Neuronal stem cell (in vitro differentiated cells): ENCODE measurements around the gene SLFN13.
A peak's percentile ranks its signal among the peaks of the same experiment; 100 is the strongest.
"Not testable (repeated sequence)": the region's sequence is repeated elsewhere in the genome, so short reads cannot be mapped to it uniquely, and the experiment has no call there.

Experiments used
- DNase-seq: peaks from one replicate; pipeline ENCODE4 v3.0.0-alpha.2; 2013; ENCODE audit warnings: low spot score
- H2AFZ ChIP-seq: one replicate; pipeline ENCODE4 v1.6.1; 2013; ENCODE audit warnings: mild to moderate bottlenecking, low read length, inconsistent platforms
- H2AK5ac ChIP-seq: 2 replicates; pipeline ENCODE4 v1.6.1; 2013; ENCODE audit warnings: low read depth, mild to moderate bottlenecking, inconsistent platforms, low read length, moderate library complexity, mixed read lengths
- H2BK120ac ChIP-seq: 2 replicates; pipeline ENCODE4 v1.6.1; 2013; ENCODE audit warnings: low read depth, mild to moderate bottlenecking, inconsistent platforms, low read length, moderate library complexity, mixed read lengths
- H2BK12ac ChIP-seq: one replicate; pipeline ENCODE4 v1.6.1; 2013; ENCODE audit warnings: low read length, inconsistent platforms
- H2BK15ac ChIP-seq: 2 replicates; pipeline ENCODE4 v1.6.1; 2013; ENCODE audit warnings: mild to moderate bottlenecking, low read length, inconsistent platforms, mixed read lengths
- H2BK5ac ChIP-seq: one replicate; pipeline ENCODE4 v1.6.1; 2013; ENCODE audit warnings: inconsistent platforms, mild to moderate bottlenecking, low read length, moderate library complexity
- H3K14ac ChIP-seq: one replicate; pipeline ENCODE4 v1.6.1; 2013; ENCODE audit warnings: low read length, inconsistent platforms
- H3K18ac ChIP-seq: 2 replicates; pipeline ENCODE4 v1.6.1; 2013; ENCODE audit warnings: low read length, inconsistent platforms
- H3K23ac ChIP-seq: 2 replicates; pipeline ENCODE4 v1.6.1; 2013; ENCODE audit warnings: low read depth, mild to moderate bottlenecking, mixed read lengths, low read length, inconsistent platforms; ENCODE audit not compliant: poor library complexity
- H3K27ac ChIP-seq: replicated peaks from 3 replicates; pipeline ENCODE4 v1.5.1; 2013; ENCODE audit warnings: low read length, inconsistent platforms
- H3K27me3 ChIP-seq, 3 experiments: 2 replicates each; pipeline ENCODE4 v1.6.1; 2013; ENCODE audit warnings: low read length in 3 of 3, mild to moderate bottlenecking in 2 of 3, inconsistent platforms in 1 of 3, low read depth in 1 of 3, mixed read lengths in 1 of 3, moderate library complexity in 1 of 3; ENCODE audit not compliant: control insufficient read depth in 3 of 3, insufficient read depth in 3 of 3
- H3K36me3 ChIP-seq, 2 donors: replicated peaks in 1 of 2; 2 replicates each; pipeline ENCODE4 v1.6.1; 2013; ENCODE audit warnings: low read length in 2 of 2; ENCODE audit not compliant: control insufficient read depth in 2 of 2, insufficient read depth in 2 of 2
- H3K4ac ChIP-seq: 2 replicates; pipeline ENCODE4 v1.6.1; 2013; ENCODE audit warnings: inconsistent platforms, mild to moderate bottlenecking, low read length, moderate library complexity
- H3K4me1 ChIP-seq, 2 donors: 1 replicate in 1 of 2; 2 replicates in 1 of 2; pipeline ENCODE4 v1.6.1; 2013; ENCODE audit warnings: low read length in 2 of 2, low read depth in 1 of 2; ENCODE audit not compliant: control insufficient read depth in 2 of 2, insufficient read depth in 1 of 2
- H3K4me2 ChIP-seq: one replicate; pipeline ENCODE4 v1.6.1; 2013; ENCODE audit warnings: mild to moderate bottlenecking, low read length, inconsistent platforms; ENCODE audit not compliant: insufficient read depth, poor library complexity, severe bottlenecking
- H3K4me3 ChIP-seq, 2 donors: 2 replicates each; pipeline ENCODE4 v1.5.1; 2013; ENCODE audit warnings: low read length in 2 of 2, mild to moderate bottlenecking in 2 of 2, inconsistent platforms in 1 of 2, moderate library complexity in 1 of 2
- H3K79me1 ChIP-seq: one replicate; pipeline ENCODE4 v1.6.1; 2013; ENCODE audit warnings: low read depth, mild to moderate bottlenecking, inconsistent platforms, low read length, moderate library complexity
- H3K9ac ChIP-seq: one replicate; pipeline ENCODE4 v1.6.1; 2013; ENCODE audit warnings: mild to moderate bottlenecking, low read depth, low read length, inconsistent platforms; ENCODE audit not compliant: poor library complexity
- H3K9me3 ChIP-seq, 2 donors: replicated peaks in 1 of 2; 2 replicates each; pipeline versions ENCODE3 to v1.6.1; 2013; ENCODE audit warnings: low read length in 2 of 2, mild to moderate bottlenecking in 2 of 2, inconsistent platforms in 1 of 2, low read depth in 1 of 2, mixed read lengths in 1 of 2, moderate library complexity in 1 of 2; ENCODE audit not compliant: control insufficient read depth in 2 of 2, insufficient read depth in 1 of 2
- H4K8ac ChIP-seq: one replicate; pipeline ENCODE4 v1.6.1; 2013; ENCODE audit warnings: low read depth, mild to moderate bottlenecking, inconsistent platforms, low read length, moderate library complexity
- H4K91ac ChIP-seq: one replicate; pipeline ENCODE4 v1.6.1; 2013; ENCODE audit warnings: low read length, low read depth, mild to moderate bottlenecking, inconsistent platforms; ENCODE audit not compliant: poor library complexity
- WGBS, 2 donors: extraction: QIAGEN DNeasy Blood & Tissue Kit; methylation state at CpG; one replicate each; pipeline ENCODE4 v1.1.7; 2013; ENCODE audit warnings: missing lambda C conversion rate in 2 of 2, mixed read lengths in 1 of 2; ENCODE audit not compliant: insufficient read length in 2 of 2, insufficient replicate concordance in 1 of 2; ENCODE audit errors: extremely low coverage in 2 of 2; 5-methylcytosine and 5-hydroxymethylcytosine counted together

Gene SLFN13

DNA sequence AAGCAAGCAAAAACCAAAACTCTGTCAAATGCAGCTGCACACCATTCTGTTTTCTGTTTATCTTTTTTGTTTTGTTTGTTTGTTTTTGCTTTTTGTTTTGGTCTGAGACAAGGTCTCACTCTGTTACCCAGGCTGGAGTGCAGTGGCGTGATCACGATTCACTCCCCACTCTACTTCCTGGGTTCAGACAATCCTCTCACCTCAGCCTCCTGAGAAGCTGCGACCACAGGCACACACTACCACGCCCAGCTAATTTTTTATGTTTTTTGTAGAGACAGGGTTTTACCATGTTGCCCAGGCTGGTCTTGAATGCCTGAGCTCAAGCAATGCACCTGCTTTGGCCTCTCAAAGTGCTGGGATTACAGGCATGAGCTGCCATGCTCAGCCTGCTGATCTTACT, 19.3 kb upstream of the SLFN13 start:
- no CpG with 5 or more reads among the region's 4 CpGs for WGBS, 2 donors

DNA sequence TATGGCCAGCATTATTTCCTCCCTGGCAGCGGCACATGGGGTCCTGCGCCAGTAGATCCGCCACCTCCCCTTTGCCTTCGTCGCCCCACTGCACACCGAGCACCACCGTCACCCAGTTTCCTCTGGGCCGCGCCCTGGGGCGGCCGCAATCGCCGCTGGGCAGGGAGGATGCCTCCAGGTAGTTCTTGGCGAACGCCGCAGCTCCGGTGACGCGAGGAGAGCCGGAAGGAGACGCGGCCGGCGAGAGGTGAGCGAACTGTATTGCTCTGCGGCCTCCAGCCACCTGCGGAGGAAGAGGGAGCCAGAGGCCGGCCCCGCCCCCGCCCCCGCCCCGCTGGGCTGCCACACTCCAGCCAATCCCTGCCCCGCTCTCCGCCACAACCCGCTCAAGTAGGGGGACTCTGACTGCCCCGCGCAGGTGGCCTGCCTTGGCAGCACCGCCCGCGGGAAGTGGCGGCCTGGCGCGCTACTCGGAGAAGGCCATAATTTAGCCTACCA, 11.8 kb upstream of the SLFN13 start:
- Histone ChIP-seq H3K27ac (no peak overlapping the region), H3K4ac (no peak overlapping the region), H2AFZ (peak overlapping the region; percentile 59), H3K4me3 (peak overlapping the region in 1 of 2 donors; percentile 69), H3K4me1 (peaks cover 0 to 3% of the 10 kb centered on the region in 2 donors), H2BK12ac (no peak overlapping the region), H4K8ac (no peak overlapping the region), H3K9me3 (no peaks in the 10 kb centered on the region), H3K79me1 (no peaks in the 10 kb centered on the region), H3K9ac (peak overlapping the region; percentile 60), H3K4me2 (peak overlapping the region; percentile 62), H2BK120ac (no peak overlapping the region), H2BK15ac (no peak overlapping the region), H2BK5ac (no peak overlapping the region), H2AK5ac (no peak overlapping the region), H3K14ac (peak overlapping the region; percentile 21), H3K27me3 (peaks cover 4 to 53% (median 21%) of the 10 kb centered on the region in 3 experiments), H4K91ac (no peak overlapping the region), H3K23ac (no peak overlapping the region), H3K36me3 (no peaks in the 10 kb centered on the region), H3K18ac (peak overlapping the region; percentile 87)
- no CpG with 5 or more reads among the region's 44 CpGs for WGBS, 2 donors
- DNase-seq: peak; percentile 50

More for the DNA sequence above, 19.3 kb upstream of the SLFN13 start:
- Histone ChIP-seq H3K4me2 (no peak overlapping the region), H2BK15ac (no peak overlapping the region), H2BK12ac (no peak overlapping the region), H3K4ac (no peak overlapping the region), H2AK5ac (no peak overlapping the region), H3K27me3 (peaks cover 0 to 24% (median 5%) of the 10 kb centered on the region in 3 experiments), H3K14ac (no peak overlapping the region), H3K9me3 (no peaks in the 10 kb centered on the region), H2BK5ac (no peak overlapping the region), H3K27ac (no peak overlapping the region), H2BK120ac (no peak overlapping the region), H4K91ac (no peak overlapping the region), H2AFZ (no peak overlapping the region), H4K8ac (no peak overlapping the region), H3K79me1 (no peaks in the 10 kb centered on the region), H3K18ac (no peak overlapping the region), H3K9ac (no peak overlapping the region), H3K23ac (no peak overlapping the region), H3K4me1 (no peaks in the 10 kb centered on the region), H3K36me3 (no peaks in the 10 kb centered on the region), H3K4me3 (no peak overlapping the region)
- no peak for DNase-seq

DNA sequence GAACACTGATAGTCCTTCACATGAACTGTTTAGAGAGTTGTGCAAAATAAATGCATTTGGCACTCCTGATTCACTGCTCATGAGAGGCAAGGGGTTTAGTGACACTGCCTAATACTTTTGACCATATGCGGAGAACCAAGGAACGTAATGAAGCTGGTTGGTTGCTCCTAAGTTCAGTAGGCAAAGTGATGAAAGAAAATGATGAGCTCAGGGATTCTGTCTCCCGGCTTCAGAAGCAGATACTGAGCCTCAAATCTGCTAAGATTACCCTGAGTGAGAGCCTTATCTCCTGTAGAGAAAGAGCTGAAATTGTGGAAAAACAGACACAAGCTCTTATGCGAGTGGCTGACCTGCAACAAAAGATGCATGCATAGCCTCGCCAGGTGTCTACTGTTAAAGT, 5.5 kb upstream of the SLFN13 start:
- not testable (repeated sequence) for H2BK5ac ChIP-seq, H3K4me3 ChIP-seq, DNase-seq, H3K9me3 ChIP-seq, H2BK120ac ChIP-seq, H3K14ac ChIP-seq, H2AK5ac ChIP-seq, H3K9ac ChIP-seq, H3K27ac ChIP-seq, H3K4ac ChIP-seq, H2BK15ac ChIP-seq, H3K18ac ChIP-seq, H2AFZ ChIP-seq, H3K4me2 ChIP-seq, H3K36me3 ChIP-seq, H4K91ac ChIP-seq, H3K4me1 ChIP-seq, H2BK12ac ChIP-seq, H3K23ac ChIP-seq, H3K79me1 ChIP-seq, H4K8ac ChIP-seq
- no CpG with 5 or more reads among the region's 5 CpGs for WGBS, 2 donors
- peaks cover 8 to 52% (median 20%) of the 10 kb centered on the region in 3 experiments for H3K27me3 ChIP-seq

DNA sequence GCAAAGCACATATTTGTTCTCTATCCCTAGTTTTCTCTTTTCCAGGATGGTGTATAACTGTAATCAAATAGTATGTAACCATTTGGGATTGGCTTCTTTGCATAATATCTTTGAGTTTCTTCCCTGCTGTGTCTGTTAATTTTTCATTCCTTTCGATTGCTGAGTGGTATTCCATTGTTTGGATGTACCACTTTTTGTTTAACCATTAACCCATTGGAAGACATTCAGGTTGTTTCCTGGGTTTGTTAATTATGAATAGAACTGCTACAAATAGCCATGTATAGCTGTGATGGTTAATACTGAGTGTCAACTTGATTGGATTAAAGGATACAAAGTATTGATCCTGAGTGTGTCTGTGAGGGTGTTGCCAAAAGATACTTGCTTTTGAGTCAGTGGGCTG, 4.6 kb upstream of the SLFN13 start:
- DNase-seq: no peak
- no peak overlapping the region for H3K4ac ChIP-seq
- peaks cover 13 to 52% (median 26%) of the 10 kb centered on the region in 3 experiments for H3K27me3 ChIP-seq
- no peak overlapping the region for H2BK5ac ChIP-seq
- peaks cover 0 to 10% of the 10 kb centered on the region in 2 donors for H3K4me1 ChIP-seq
- no peak overlapping the region for H4K91ac ChIP-seq
- H3K9ac ChIP-seq: no peak overlapping the region
- H2AK5ac ChIP-seq: no peak overlapping the region
- no peak overlapping the region for H3K18ac ChIP-seq
- H3K79me1 ChIP-seq: no peaks in the 10 kb centered on the region
- H3K9me3 ChIP-seq: peaks cover 0 to 2% of the 10 kb centered on the region in 2 donors
- WGBS, 2 donors: no CpG with 5 or more reads among the region's 1 CpG
- H2BK12ac ChIP-seq: no peak overlapping the region
- no peak overlapping the region for H2AFZ ChIP-seq
- no peak overlapping the region for H3K14ac ChIP-seq
- no peak overlapping the region for H2BK120ac ChIP-seq
- no peak overlapping the region for H3K4me2 ChIP-seq
- no peak overlapping the region for H3K4me3 ChIP-seq
- H3K36me3 ChIP-seq: no peaks in the 10 kb centered on the region
- no peak overlapping the region for H2BK15ac ChIP-seq
- H4K8ac ChIP-seq: no peak overlapping the region
- H3K23ac ChIP-seq: no peak overlapping the region
- H3K27ac ChIP-seq: no peak overlapping the region
